ENCODE data around the gene DNAH5. TPM values are rescaled to one million over a fixed set of nuclear protein-coding genes. Genes with fewer than 3 reads are reported as not detected.

The DNAH5 gene
- total RNA-seq, 4 donors from 2014 or later, result 0.28 to 3.3 (median 0.44) TPM

- no peaks in the 10 kb centered on the region for H3K27me3 ChIP-seq
- TF ChIP-seq, protein P1, sequence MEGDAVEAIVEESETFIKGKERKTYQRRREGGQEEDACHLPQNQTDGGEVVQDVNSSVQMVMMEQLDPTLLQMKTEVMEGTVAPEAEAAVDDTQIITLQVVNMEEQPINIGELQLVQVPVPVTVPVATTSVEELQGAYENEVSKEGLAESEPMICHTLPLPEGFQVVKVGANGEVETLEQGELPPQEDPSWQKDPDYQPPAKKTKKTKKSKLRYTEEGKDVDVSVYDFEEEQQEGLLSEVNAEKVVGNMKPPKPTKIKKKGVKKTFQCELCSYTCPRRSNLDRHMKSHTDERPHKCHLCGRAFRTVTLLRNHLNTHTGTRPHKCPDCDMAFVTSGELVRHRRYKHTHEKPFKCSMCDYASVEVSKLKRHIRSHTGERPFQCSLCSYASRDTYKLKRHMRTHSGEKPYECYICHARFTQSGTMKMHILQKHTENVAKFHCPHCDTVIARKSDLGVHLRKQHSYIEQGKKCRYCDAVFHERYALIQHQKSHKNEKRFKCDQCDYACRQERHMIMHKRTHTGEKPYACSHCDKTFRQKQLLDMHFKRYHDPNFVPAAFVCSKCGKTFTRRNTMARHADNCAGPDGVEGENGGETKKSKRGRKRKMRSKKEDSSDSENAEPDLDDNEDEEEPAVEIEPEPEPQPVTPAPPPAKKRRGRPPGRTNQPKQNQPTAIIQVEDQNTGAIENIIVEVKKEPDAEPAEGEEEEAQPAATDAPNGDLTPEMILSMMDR (IDR thresholded peaks at IDR 0.05), result no peak
- H3K9me3 ChIP-seq, result peaks cover 0 to 3% (median 0%) of the 10 kb centered on the region in 4 donors
- no peak overlapping the region for H3K27ac ChIP-seq
- no peaks in the 10 kb centered on the region for H3K4me1 ChIP-seq
- no peak overlapping the region for H3K4me3 ChIP-seq
- no peaks in the 10 kb centered on the region for H3K36me3 ChIP-seq
- no peak for DNase-seq
These were observed 290.8 kb downstream of the DNAH5 start for GRCh38 chr5:13653709-13654108.

- Histone ChIP-seq H3K4me1 (no peaks in the 10 kb centered on the region), H3K9me3 (peaks cover 0 to 3% (median 0%) of the 10 kb centered on the region in 4 donors), H3K27ac (no peak overlapping the region), H3K36me3 (no peaks in the 10 kb centered on the region), H3K27me3 (no peaks in the 10 kb centered on the region), H3K4me3 (no peak overlapping the region)
- TF ChIP-seq, protein P1 (IDR thresholded peaks at IDR 0.05), result no peak
- no peak for TF ChIP-seq POLR2A (IDR thresholded peaks at IDR 0.05)
- no peak for DNase-seq
These were observed 294.8 kb downstream of the DNAH5 start for GRCh38 chr5:13649656-13650055.

DNA sequence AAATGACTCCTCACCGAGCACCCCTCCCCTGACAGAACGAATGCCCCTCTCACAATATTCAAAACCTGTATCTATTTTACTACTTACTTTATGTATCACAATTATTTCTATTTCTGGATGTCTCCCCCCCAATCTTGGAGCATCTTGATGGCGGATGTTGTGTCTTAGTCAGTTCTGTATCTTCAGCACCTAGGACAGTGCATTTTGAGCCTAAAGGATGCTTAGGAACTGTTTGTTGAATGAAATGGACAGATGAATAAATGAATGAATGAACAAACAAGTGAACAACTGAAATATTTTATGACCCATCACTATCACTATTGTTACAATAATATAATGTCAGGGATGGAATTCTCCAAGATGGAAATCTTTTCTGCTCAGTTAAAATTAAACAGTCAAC is 295.7 kb downstream of the DNAH5 start:
- TF ChIP-seq POLR2A (IDR thresholded peaks at IDR 0.05), result no peak
- TF ChIP-seq, protein P1 (IDR thresholded peaks at IDR 0.05), result no peak
- H3K4me3 ChIP-seq, result no peak overlapping the region
- H3K36me3 ChIP-seq, result no peaks in the 10 kb centered on the region
- H3K4me1 ChIP-seq, result no peaks in the 10 kb centered on the region
- peaks cover 0 to 3% (median 0%) of the 10 kb centered on the region in 4 donors for H3K9me3 ChIP-seq
- no peak overlapping the region for H3K27ac ChIP-seq
- no peaks in the 10 kb centered on the region for H3K27me3 ChIP-seq
- no peak for DNase-seq

DNA sequence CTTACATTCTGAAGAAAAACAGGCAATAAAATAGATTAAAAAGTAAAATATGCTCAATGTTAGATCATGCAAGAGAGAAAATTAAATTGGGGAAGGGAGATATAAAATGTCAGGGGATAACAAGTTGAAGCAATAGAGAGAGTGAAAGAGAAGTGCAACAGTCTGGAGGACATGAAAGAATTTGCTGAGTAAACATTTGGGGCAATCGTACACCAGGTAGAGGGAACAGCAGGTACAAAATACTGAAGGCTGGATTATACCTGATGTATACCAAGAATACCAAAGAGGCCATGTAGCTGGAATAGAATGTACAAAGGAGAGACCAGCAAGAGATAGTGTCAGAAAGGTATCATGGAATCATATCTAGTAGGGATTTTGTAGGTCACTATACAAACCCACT is 300.8 kb downstream of the DNAH5 start:
- no peak for DNase-seq
- no peaks in the 10 kb centered on the region for H3K9me3 ChIP-seq
- TF ChIP-seq POLR2A (IDR thresholded peaks at IDR 0.05), result no peak
- TF ChIP-seq, protein P1 (IDR thresholded peaks at IDR 0.05), result no peak
- H3K4me1 ChIP-seq, result no peaks in the 10 kb centered on the region
- no peaks in the 10 kb centered on the region for H3K27me3 ChIP-seq
- no peak overlapping the region for H3K27ac ChIP-seq
- no peak overlapping the region for H3K4me3 ChIP-seq
- no peaks in the 10 kb centered on the region for H3K36me3 ChIP-seq

GRCh38 chr5:13643196-13643595 is 301.3 kb downstream of the DNAH5 start:
- Histone ChIP-seq H3K27ac (no peak overlapping the region), H3K9me3 (no peaks in the 10 kb centered on the region), H3K4me1 (no peaks in the 10 kb centered on the region), H3K36me3 (no peaks in the 10 kb centered on the region), H3K27me3 (no peaks in the 10 kb centered on the region), H3K4me3 (no peak overlapping the region)
- DNase-seq, result no peak
- TF ChIP-seq, protein P1 (IDR thresholded peaks at IDR 0.05), result no peak
- TF ChIP-seq POLR2A (IDR thresholded peaks at IDR 0.05), result no peak

Other genes starting within 250 kb of the DNAH5 start
- gene TRIO, start 198.7 kb upstream of the DNAH5 start, total RNA-seq, result 100 to 1,000 TPM; 171 to 456 (median 340) TPM